HG03342 (cell line): Measurements from ENCODE around the gene RTL1.

Experiments used
- ATAC-seq: cut with Tn5 transposase; IDR thresholded peaks from one replicate; pipeline ENCODE4 v1.9.1; 2021; ENCODE audit warnings: mild to moderate bottlenecking, moderate library complexity; ENCODE audit not compliant: unreplicated experiment

The RTL1 gene

DNA sequence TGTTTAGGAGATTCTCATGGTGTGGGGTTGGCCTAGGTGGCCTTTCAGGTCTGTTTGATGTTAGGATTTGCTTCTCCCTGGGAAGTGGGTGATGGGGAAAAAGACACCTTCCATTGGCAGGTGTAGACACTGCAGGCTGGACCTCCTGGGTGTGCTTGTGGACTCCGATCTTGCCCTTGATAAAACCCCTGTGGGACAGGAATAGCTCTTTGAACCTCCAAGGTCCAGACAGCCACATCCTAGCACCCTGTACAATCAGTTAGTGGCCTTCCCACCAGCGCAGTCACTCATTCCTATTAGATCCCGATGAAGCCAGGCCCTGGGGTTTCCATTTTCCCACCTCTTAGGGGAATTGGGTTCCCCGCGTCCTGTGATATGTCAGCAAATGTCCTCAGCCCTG, 49.1 kb downstream of the RTL1 start:
- ATAC-seq: no peak

DNA sequence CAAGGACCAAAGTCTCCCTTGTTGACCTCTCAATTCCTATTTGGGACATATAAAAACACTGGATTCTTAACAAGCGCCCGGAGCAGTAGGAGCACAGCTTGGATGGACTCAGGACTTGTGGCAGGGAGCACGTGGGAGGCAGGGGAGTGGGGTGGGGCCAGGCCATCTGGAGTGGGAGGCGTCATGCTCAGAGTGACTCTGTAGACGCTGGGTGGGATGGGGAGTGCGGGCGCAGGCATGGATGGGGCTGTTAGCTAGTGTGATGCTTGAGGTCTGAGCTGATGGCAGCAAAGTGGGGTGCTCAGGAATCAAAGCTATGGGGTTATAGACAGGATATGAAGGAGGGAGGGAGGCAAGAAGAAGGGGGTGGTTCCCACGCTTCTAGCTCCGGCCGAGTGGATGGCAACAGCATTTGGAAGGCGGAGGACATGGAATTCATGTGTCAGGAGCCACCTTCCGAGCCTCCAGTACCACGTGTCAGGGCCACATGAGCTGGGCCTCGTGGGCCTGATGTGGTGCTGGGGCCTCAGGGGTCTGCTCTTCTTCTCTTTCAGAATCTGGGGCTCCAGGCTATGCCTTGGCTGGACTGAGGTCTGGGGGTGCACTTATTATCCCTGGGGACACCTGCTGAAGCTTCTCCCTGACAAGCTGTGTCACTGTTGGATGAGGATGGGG, 51.4 kb downstream of the RTL1 start:
- no peak for ATAC-seq

DNA sequence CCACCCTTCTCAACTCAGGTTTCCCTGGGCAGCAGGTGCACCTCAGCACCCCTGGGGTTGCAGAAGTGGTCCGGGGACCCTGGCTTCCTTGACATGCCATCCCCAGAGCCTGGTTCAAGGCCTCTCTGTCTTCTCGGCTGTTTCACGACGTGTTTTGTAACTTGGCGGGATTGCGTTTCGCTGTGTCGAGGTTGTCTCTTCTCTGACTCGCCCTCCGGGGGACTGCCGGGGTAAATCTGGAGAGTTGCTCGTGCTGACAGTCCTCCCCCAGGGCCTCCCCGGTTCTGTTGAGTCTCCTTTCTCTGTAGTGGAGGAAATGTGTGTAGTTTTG, 52.0 kb downstream of the RTL1 start:
- ATAC-seq: no peak

DNA sequence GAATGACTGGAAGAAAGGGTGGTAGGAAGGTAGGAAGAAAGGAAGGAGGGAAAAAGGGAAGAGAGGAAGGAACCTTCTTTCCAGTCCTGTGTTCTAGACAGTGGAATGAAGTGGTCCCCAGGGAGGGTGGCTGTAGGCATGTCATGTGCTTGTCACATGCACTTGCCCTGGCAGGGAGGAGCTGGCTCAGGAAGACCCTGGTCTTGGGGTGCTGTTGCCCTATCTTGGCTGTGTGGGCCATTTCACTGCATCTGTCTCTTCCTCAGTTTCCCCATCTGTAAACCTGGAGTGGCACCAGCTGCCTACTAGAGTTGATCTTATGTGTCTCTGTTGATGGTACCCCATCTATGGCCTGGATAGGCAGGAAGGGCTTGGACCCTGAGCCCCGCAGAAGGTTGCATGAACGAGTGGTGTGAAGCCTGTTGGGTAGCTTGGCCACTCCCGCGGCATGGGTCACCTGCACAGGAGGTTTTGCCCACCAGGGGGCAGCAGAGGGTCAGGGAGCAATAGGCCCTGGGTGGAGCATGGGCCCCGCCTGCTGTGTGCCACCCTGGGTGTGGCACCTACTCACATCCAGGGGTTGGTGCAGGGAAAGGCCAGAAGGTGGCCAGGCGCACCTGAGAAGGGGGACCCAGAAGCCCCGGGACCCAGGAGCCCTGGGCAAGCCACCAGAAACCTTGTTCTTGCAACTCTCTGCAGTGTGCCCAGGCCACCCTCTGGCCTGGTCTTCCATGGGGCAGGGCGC, 52.5 kb downstream of the RTL1 start:
- peak; percentile 76 for ATAC-seq

DNA sequence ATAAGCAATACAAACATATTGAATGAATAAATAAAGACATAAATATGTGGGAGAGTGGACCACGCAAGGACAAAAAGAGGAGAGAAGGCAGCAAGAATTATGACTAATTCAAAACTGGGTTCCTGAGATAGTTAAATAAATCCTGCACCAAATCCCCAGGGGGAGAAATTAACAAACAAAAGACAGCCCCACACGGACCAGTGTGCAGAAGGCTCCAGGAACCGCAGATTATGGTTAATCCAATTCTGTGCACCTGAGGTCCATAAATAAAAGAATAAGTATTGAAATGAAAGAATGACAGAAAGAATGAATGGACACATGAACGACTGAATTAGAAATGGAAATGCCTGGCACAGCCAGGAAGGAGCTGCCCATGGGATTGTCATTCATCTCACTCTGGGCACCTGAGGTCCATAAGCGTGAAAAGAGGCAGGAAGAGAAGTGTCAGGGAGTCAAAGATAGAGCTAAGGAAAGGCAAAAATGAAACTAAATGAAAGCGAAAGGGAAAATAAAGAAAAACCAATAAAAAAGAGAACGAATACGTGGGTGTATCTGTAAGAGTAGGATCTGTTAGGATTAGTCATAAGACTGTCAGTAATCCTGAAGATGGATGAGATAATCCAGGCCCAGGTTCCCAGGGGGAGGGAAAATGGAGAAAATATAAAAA, 54.3 kb downstream of the RTL1 start:
- ATAC-seq: no peak

DNA sequence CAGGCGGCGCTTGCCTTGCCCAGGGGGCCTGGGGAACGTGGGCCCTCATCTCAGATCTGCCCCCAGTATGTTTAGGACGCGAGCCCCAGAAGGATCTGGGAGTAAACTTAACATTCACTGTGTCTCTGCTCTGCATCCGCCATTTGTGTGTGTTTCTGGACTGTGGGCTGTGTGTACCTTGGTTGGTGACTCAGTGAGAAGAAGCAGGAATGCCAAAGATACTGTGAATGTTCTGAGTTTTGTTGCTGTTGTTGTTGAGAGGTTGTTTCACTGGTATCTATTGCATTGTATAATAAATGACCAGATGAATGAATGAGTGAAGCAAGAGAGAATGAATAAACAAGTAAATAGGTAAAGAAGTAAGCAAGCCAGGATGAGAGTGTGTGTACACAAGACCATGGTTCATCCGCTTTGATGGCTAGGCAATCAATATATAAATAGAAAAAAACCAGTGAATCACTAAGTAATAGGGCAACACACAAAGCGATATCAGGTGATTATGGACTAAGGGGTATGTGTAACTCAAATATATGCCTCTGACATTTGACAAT, 57.1 kb downstream of the RTL1 start:
- ATAC-seq: no peak

DNA sequence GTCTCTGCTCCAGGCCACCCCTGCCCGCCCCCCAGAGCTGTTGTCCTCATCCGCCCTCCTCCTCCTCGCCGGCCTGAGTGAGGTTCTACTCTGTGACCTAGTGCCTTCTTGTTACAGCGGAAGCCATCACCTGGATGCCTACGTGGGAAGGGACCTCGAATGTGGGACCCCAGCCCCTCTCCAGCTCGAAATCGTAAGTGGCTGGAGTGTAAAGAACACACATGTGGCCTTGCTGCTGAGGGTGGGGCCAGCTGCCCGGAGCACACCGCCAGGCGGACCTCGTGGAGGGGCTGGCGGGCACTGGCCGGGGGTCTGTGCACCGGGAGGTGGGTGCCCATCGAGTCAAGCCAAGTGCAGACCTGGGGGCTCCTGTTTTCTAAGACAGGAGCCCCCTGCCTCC, 58.2 kb downstream of the RTL1 start:
- ATAC-seq: no peak

DNA sequence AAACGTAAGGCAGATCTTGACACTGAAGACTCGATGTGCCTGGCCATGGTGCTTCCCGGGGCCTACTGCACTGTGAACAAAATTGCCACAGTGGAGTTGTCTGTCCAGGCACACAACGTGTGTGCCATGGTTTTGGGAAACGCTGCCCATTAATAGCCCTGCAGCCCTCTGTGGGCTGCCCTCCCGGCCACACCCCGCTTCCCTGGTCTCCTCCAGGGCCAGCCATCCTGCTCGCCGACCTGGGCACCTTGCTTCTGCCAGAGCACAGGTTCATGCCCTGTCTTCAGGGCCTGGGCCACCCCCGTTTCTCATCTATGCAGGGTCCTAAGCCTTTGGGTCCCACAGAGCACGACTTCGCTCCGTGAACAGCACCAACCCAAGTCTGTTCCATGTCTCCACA, 58.7 kb downstream of the RTL1 start:
- no peak for ATAC-seq

DNA sequence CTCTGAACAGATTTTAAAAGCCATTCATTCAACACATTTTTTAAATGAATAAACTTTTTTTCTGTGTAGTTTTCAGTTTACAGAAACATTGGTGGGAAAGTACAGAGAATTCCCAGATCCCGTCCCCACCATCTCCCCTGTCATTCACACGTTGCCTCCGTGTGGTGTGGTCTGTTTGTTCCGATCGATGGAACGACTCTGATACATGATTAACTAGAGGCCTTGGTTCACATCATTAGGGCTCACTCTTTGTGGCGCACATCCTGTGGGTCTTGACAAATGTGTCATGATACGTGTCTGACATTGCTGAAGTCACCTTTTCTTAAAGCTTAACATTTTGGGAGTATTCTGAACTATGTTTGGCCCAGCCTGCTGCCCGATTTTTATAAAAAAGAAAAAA, 59.1 kb downstream of the RTL1 start:
- ATAC-seq: no peak

DNA sequence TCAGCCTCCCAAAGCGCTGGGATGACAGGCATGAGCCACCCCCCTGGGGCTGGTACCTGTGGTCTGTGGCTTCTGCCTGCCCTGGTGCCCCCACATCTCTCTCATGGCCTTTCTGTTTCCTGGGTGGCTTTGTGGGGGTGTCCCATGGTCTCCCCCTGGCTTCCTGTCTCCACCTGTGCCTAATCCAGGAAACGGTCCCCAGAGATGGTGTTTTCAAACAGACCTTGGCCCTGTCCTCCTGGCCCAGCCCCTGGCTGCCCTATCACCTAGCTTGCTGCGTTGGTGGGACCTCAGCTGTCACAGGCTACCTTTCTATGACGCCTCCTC, 59.5 kb downstream of the RTL1 start:
- ATAC-seq: no peak

DNA sequence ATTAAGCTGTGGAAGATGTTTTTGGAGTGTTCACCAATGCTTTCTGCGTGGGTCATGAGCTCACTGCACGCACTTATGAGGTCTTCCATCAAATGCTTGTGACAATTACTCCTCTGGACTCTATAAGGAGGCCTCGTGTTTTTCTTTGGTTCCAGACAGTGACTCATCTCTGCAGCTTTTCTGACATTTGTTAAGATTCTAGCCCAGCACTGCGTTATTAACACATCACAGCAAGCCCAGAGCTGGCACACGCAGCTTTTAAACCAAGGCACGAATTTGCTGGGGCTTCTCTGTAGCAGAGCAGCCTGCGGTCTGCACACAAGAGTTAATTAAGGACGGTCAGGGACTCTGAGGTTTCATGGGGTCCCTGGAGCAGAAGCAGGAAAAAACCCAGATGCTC, 60.7 kb downstream of the RTL1 start:
- no peak for ATAC-seq

DNA sequence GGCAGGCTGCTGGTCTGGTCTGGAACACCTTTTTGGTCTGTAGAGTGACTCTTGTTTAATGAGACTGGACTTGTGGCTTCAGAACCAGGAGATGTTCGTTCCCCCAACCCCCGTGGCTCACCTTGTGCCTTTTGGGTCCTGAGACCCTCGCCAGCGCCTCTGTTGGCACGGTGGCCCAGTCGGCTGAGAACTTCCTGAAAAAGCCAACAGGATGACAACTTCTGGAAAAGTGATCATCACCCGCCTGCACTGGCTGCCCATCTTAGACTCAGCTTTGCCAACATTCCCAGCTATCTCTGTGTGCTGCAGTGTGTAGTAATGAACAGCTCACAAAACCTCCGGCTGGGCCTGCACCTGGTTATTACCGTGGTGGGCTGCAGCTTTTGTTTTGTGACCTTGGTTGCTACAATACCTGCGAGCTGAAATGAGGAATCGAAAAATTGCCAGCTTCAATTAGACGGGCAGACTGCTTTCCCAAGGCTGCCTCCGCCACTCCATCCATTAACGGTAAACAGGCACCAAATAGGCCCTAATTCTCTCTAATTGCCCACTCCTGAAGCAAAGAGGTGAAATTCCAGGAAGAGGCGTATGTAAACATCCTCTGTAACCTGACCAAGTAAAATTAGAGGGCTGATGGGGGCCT, 61.6 kb downstream of the RTL1 start:
- ATAC-seq: no peak

DNA sequence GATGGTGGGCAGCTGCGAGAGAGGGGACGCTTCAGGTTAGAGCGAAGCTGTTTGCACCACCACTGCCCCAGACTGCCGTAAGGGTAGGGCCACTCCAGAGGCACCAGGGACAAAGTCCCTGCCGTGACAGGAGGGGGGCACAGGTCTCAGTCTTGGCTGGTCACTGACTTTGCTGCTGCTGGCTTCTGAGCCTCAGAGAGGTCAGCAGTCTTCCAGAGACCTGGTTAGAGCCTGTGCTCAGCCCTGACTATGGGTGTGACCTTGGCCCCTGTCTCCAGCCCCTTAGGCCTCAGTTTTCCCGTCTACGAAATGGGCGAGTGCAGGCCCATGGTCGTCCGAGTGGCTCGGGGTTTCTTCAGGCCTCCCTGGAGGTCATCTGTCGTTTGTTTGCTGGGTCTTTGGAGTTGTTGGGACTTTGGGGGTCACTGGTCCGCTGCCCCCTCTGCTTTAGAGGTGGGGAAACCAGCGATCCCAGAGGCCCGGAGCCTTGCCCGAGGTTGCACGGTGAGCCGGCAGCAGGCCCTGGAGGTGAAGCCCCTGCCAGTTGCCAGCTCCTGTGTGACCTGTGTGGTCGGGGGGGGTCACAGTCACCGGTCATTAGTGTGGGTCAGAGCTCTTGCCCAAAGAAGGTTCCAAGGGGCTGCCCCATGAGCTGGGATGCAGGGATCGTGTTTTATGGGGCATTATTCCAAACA, 62.3 kb downstream of the RTL1 start:
- ATAC-seq: no peak

DNA sequence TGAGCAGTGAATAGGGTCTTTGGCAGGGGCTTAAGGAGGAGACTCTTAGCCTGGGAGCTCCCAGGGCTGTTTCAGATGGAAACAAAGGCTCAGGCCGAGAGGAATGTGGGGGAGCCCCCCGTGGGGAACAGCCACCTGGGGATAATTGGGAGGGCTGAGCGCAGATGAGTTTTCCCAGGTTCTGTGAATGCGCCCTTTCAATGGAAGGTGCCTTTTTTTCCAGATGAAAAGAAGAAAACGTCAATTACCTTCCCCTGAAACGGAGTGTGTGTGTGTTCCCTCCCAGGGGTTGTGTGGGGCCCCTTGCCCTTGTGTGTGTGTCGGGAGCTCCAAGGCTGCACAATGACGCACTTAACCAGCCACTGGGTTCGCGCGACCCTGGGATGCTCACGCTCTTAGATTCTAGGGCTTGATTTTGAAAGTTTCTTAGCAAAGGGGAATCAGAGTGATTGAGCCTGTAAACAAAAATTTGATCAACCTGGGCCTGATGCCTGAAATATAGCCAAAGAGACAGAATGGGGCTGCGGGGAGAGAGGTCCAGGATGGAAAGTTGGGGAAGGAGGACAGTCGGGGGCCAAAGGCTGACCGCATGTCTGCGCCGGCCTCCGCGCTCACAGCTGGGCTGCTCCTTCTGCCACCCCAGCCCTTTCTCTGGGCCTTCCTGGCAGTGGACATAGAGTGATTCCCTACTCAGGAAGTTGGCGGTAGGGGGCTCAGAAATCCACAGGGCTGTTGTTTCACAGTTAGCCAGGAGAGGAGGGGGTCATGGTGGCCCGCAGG, 63.0 kb downstream of the RTL1 start:
- no peak for ATAC-seq

DNA sequence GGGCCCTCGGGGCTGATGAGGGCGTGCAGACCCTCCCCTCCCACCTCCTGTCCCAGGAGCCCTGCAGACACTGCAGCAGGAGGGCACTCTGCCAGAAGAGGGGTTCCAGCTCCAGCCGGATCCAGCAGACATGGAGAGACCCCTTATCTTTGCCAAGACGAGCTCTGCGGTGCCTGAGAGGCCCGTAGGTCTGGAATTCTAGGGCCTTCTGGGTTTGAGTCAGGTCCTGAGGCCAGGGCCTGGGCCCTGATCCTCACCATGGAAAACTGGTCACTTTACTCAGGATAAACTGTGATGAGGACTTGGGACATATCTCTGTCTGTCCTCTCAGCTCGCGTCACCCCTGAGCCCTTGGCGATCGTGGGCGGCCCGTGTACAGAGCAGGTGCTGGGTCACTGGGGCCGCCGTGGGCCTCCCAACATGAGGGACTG, 63.8 kb downstream of the RTL1 start:
- ATAC-seq: no peak

DNA sequence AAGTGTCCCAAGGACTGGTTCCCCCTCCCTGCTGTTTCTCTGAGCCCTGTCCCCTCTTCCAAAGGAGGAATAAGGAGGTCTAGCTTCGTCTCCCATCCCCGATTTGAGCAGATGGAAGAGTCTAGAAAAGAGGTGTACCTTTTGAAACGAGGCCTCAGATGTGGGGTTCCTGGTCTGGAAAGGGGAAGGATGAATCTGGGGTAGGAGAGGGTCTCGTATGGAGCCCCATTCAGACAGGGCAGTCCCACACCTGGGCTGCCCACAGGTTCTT, 64.3 kb downstream of the RTL1 start:
- no peak for ATAC-seq

DNA sequence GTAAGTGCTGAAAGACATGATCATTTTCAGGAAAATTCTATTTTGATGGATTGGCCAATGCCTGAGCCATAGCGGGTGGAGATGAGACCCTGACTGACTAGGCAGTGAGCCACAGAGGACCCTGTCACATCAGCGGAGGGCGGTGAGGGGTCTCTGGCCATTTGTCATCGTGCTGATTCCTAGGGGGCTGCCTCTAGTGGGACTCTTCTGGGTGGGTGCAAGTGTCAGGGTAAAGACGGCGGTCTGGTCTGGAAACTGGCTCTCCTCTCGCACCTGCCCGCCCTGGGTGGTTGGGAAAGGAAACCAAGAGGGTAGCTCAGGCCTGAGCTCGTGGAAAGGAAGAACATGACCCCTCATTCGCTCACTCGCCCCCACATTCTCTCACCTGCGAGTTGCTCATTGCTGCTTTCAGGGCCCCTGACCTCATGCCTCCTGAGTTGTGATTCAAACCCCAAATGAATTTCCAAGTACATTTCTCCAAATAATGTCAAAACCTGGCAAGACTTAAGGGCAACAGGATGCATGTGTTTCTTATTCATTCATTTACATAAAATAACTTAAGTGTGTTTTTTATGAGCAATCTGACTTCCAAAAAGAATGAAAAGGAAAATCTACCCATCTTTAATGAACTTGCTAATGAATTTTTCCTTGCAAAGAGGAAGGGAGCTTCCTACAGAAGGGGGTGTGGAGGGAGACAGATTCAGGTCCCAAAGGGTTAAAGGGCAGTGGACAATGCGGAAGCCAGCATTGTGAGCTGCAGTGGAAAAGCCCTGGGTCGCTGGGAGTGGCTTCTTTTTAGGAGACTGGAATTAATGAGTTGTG, 64.8 kb downstream of the RTL1 start:
- ATAC-seq: no peak

DNA sequence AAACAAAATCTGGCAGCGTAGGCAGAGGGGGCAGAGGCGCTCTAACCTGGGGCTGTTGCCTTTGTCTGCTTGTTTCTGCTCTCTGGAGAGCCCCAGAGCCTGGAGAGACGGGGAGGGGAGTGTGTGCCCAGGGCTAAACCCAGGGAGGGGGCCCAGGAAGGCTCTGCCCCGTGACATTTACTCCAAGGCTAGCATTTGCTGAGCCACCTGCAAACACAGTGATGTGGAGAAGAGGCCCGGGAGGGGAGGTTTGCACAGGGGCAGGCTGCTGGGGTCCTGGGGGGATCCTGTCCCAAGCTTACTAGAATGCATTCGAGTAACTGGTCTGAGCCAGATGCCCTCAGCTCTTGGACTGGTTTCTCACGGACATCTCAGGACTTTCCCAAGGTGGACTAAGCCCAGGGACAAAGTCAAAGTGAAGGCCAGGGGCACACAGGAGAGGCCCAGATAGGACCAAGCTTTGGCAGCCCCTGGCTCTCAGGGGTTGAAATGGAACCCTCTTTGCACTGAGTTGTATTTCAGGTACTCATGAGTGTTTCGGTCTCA, 65.6 kb downstream of the RTL1 start:
- no peak for ATAC-seq
